Measurements from ENCODE around the gene FADS6. TPM values are rescaled to one million over a fixed set of nuclear protein-coding genes. Genes with fewer than 3 reads are reported as not detected.

The FADS6 gene
- total RNA-seq, 3 donors from 2014 or later, result 0.14 to 4.2 (median 1.1) TPM

- DNase-seq, result no peak
These were observed 61.0 kb downstream of the FADS6 start for GRCh38 chr17:74832421-74832820.

DNA sequence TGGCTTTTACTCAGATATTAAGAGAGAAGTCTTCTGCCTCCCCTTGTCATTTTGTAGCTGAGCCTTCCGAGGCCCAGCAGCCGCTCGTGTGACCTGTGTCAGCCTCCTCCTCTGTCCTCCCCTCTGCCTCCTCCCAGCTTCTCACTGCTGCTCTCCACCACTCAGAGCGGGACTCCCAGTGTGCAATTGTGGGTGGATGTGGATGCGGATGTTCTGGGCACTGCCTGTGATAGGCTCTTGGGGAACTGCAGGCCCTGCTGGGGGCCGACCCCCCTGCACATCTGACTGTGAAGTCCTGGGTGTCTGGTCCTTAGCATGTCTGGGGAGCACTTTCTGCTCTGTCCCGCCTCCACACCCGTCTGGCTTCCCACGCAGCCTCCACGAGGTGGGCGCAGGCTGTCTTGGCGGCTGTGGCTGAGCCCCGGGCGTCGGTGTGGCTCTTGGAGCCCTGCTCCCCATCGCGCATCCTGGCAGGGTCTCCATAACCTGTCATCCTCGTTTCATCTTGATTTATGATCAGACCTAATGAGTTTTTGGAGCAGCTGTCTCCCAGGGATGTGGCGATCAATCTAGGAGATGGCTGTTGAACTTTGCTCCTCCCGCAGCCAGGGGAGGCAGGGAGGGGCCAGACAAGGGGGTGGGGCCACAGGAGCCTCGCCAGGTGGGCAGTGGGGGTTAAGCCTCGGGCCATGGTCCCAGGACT, 61.8 kb downstream of the FADS6 start:
- Histone ChIP-seq H3K9me3 (no peaks in the 10 kb centered on the region), H3K4me3 (no peak overlapping the region), H3K36me3 (ENCODE audit: low read depth) (no peaks in the 10 kb centered on the region), H3K4me1 (ENCODE audit: low read depth) (peaks cover 4% of the 10 kb centered on the region)
- peak in 1 of 3 donors; percentile 44 for DNase-seq
- TF ChIP-seq, protein P1, sequence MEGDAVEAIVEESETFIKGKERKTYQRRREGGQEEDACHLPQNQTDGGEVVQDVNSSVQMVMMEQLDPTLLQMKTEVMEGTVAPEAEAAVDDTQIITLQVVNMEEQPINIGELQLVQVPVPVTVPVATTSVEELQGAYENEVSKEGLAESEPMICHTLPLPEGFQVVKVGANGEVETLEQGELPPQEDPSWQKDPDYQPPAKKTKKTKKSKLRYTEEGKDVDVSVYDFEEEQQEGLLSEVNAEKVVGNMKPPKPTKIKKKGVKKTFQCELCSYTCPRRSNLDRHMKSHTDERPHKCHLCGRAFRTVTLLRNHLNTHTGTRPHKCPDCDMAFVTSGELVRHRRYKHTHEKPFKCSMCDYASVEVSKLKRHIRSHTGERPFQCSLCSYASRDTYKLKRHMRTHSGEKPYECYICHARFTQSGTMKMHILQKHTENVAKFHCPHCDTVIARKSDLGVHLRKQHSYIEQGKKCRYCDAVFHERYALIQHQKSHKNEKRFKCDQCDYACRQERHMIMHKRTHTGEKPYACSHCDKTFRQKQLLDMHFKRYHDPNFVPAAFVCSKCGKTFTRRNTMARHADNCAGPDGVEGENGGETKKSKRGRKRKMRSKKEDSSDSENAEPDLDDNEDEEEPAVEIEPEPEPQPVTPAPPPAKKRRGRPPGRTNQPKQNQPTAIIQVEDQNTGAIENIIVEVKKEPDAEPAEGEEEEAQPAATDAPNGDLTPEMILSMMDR (IDR thresholded peaks at IDR 0.05), result no peak
- peak; percentile 55 for ATAC-seq
- intact Hi-C loops (cut with DNase I, micrococcal nuclease), result no loop called here

More at GRCh38 chr17:74832421-74832820, 61.0 kb downstream of the FADS6 start:
- H3K36me3 ChIP-seq (ENCODE audit: low read depth), result no peaks in the 10 kb centered on the region
- H3K4me3 ChIP-seq, result no peak overlapping the region
- peak; percentile 12 for ATAC-seq
- intact Hi-C loops (cut with DNase I, micrococcal nuclease), result no loop called here
- TF ChIP-seq, protein P1 (IDR thresholded peaks at IDR 0.05), result no peak
- H3K4me1 ChIP-seq (ENCODE audit: low read depth), result peaks cover 4% of the 10 kb centered on the region
- H3K9me3 ChIP-seq, result no peaks in the 10 kb centered on the region

GRCh38 chr17:74830861-74831260, 62.6 kb downstream of the FADS6 start:
- TF ChIP-seq, protein P1 (IDR thresholded peaks at IDR 0.05), result no peak
- Histone ChIP-seq H3K9me3 (no peaks in the 10 kb centered on the region), H3K4me1 (ENCODE audit: low read depth) (peaks cover 4% of the 10 kb centered on the region), H3K36me3 (ENCODE audit: low read depth) (no peaks in the 10 kb centered on the region), H3K4me3 (no peak overlapping the region)
- no peak for DNase-seq
- no peak for ATAC-seq
- intact Hi-C loops (cut with DNase I, micrococcal nuclease), result no loop called here

DNA sequence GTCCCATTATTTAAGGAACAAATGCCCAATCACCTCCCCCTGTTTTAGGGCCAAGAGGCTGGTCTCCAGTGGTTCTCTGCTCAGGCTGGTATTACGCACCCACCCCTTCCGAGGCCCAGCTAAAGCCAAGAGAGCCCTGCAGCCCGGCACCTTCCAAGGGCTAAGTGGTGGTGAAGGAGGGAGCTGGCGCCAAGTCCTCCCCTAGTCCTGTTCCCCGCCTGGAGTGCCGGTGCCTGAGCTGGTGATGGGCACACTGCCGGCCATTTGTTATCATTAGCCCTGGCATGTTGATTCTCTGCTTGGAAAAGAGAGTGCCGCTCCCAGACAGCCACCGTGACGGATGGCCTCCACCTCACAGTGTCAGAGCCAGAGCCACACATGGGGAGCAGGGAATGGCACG, 65.6 kb downstream of the FADS6 start:
- Histone ChIP-seq H3K4me1 (ENCODE audit: low read depth) (peaks cover 4% of the 10 kb centered on the region), H3K36me3 (ENCODE audit: low read depth) (no peaks in the 10 kb centered on the region), H3K4me3 (no peak overlapping the region), H3K9me3 (no peaks in the 10 kb centered on the region)
- intact Hi-C loops (cut with DNase I, micrococcal nuclease), result no loop called here
- TF ChIP-seq, protein P1 (IDR thresholded peaks at IDR 0.05), result no peak
- ATAC-seq (no peak), DNase-seq (no peak)

Other genes starting within 250 kb of the FADS6 start
- gene CD300LF, start 180.7 kb downstream of the FADS6 start, total RNA-seq, result 1 to 10 TPM; 2.0 TPM
- gene RAB37, start 156.4 kb downstream of the FADS6 start, total RNA-seq, result 1 to 10 TPM; 4.3 to 9.8 (median 9.0) TPM
- gene NHERF1, start 145.0 kb downstream of the FADS6 start, total RNA-seq, result 100 to 1,000 TPM; 109 to 281 (median 164) TPM
- gene NAT9, start 117.3 kb downstream of the FADS6 start, total RNA-seq, result 10 to 100 TPM; 35.8 to 40.6 (median 39.8) TPM
- gene GRIN2C, start 33.7 kb downstream of the FADS6 start, total RNA-seq, result 1 to 10 TPM in 1 of 3 donors, under 1 TPM in 2; 0.35 to 1.4 (median 0.55) TPM
- 10 to 100 TPM; 10.6 to 14.8 (median 12.0) TPM for gene FDXR, start 20.6 kb downstream of the FADS6 start, total RNA-seq
- not detected for gene USH1G, start 29.6 kb upstream of the FADS6 start, total RNA-seq
- gene OTOP2, start 30.6 kb upstream of the FADS6 start, total RNA-seq, result 100 to 1,000 TPM in 1 of 3 donors, 10 to 100 TPM in 2; 15.3 to 135 (median 54.0) TPM
- 1 to 10 TPM in 2 of 3 donors, under 1 TPM in 1; 0.38 to 2.8 (median 1.5) TPM for gene OTOP3, start 42.3 kb upstream of the FADS6 start, total RNA-seq
- gene HID1, start 79.1 kb upstream of the FADS6 start, total RNA-seq, result 10 to 100 TPM; 29.9 to 56.9 (median 47.4) TPM
- 10 to 100 TPM in 1 of 3 donors, 1 to 10 TPM in 2; 2.2 to 14.0 (median 3.1) TPM for gene CDR2L, start 94.0 kb upstream of the FADS6 start, total RNA-seq
- 10 to 100 TPM; 24.7 to 32.9 (median 25.4) TPM for gene MRPL58, start 119.0 kb upstream of the FADS6 start, total RNA-seq
- 100 to 1,000 TPM; 292 to 362 (median 338) TPM for gene ATP5PD, start 153.3 kb upstream of the FADS6 start, total RNA-seq
- gene KCTD2, start 153.6 kb upstream of the FADS6 start, total RNA-seq, result 10 to 100 TPM; 19.1 to 30.0 (median 21.2) TPM
- gene SLC16A5, start 194.3 kb upstream of the FADS6 start, total RNA-seq, result 10 to 100 TPM; 18.2 to 58.8 (median 26.4) TPM
- gene ARMC7, start 216.3 kb upstream of the FADS6 start, total RNA-seq, result 10 to 100 TPM; 16.7 to 24.3 (median 18.3) TPM
- gene NT5C, start 238.1 kb upstream of the FADS6 start, total RNA-seq, result 10 to 100 TPM; 57.2 to 97.6 (median 75.4) TPM

Measured in mucosa of descending colon (tissue), 3 donors.